PC-3 (cell line): Measurements from ENCODE around the gene FXYD5.

Experiments used
- CTCF ChIP-seq: fragments of 300-600 bp; sonication (generic); conservative IDR thresholded peaks from 2 replicates; pipeline ENCODE4 v1.5.1; 2017; ENCODE audit warnings: antibody characterized with exemption, low read depth, mild to moderate bottlenecking, low read length
- EZH2 ChIP-seq: fragments of 300-600 bp; sonication (generic); IDR thresholded peaks from one replicate; pipeline ENCODE4 v1.6.1; 2017; ENCODE audit warnings: antibody characterized with exemption, mild to moderate bottlenecking, low read length; ENCODE audit not compliant: unreplicated experiment
- EZH2phosphoT487 ChIP-seq: fragments of 300-600 bp; sonication (generic); IDR thresholded peaks from 2 replicates; pipeline ENCODE4 v1.6.1; 2018; ENCODE audit warnings: mild to moderate bottlenecking, antibody characterized with exemption, low read length, borderline replicate concordance

DNA sequence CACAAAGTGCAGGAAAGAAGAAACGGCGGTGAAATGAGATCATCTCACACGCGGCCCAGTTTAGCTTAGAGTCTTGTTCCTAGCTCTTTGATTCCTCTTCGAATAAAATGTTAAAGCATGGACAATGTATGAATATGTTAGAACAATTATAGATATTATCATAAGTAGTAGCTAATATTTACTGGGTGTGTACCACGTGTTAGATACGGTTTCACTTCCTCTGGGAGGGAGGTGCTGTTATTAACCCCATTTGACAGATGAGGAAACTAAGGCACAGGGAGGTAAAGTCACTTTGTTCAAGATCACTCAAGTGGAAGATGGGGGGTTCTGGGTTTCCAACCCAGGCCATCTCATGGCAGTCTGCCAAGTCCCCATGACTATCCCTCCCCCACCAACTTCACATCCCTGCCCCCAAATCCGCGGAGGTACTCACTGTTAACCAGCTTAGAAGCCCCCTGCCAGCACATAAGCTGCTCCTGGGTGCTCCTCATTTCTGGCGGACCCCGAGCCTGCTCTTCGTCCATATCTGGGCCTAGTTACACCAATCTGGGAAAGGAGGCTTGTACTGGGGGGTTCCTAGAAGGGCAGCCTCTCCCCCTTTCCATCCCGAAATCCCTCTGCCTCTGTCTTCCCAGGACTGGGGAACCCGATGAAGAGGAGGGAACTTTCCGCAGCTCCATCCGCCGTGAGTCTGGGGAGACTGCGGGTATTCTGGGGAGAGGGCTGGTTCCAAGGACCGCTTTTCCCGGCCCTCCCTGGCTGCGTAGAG is 12.5 kb upstream of the FXYD5 start:
- TF ChIP-seq EZH2 (no peak), CTCF (no peak), EZH2phosphoT487 (no peak)
